ENCODE data around the gene CTRL.
"Not testable (repeated sequence)": the region's sequence is repeated elsewhere in the genome, so short reads cannot be mapped to it uniquely, and the experiment has no call there.

The CTRL gene

GRCh38 chr16:67931712-67932461 is at the start of gene CTRL:
Gene CTRL, minus strand, starts transcription at chr16:67931862. Its CDS starts 10 bp downstream, at chr16:67931852.
- in situ Hi-C loops (cut with MboI; ENCODE audit: low sequenced_read_pairs), result no loop called here

- in situ Hi-C loops (cut with MboI; ENCODE audit: low sequenced_read_pairs), result no loop called here
Measured at GRCh38 chr16:67979955-67980678, 48.5 kb upstream of the CTRL start, which contains the start of gene DPEP3. Gene DPEP3, minus strand, starts transcription at chr16:67980499. Its CDS starts 119 bp downstream, at chr16:67980380.

- in situ Hi-C loops (cut with MboI; ENCODE audit: low sequenced_read_pairs), result no loop called here
Measured at GRCh38 chr16:67977469-67978227, 46.0 kb upstream of the CTRL start.

- in situ Hi-C loops (cut with MboI; ENCODE audit: low sequenced_read_pairs), result no loop called here
Measured at GRCh38 chr16:67977005-67977404, 45.3 kb upstream of the CTRL start.

GRCh38 chr16:67976205-67976604 is 44.5 kb upstream of the CTRL start:
- in situ Hi-C loops (cut with MboI; ENCODE audit: low sequenced_read_pairs), result no loop called here

- in situ Hi-C loops (cut with MboI; ENCODE audit: low sequenced_read_pairs), result no loop called here
Measured at GRCh38 chr16:67975321-67976105, 43.9 kb upstream of the CTRL start.

- in situ Hi-C loops (cut with MboI; ENCODE audit: low sequenced_read_pairs), result not testable (repeated sequence)
Measured at GRCh38 chr16:67972285-67972684, 40.6 kb upstream of the CTRL start.

- in situ Hi-C loops (cut with MboI; ENCODE audit: low sequenced_read_pairs), result no loop called here
Measured at GRCh38 chr16:67971111-67971510, 39.4 kb upstream of the CTRL start.

GRCh38 chr16:67969254-67970039 is 37.8 kb upstream of the CTRL start:
- in situ Hi-C loops (cut with MboI; ENCODE audit: low sequenced_read_pairs), result no loop called here

GRCh38 chr16:67968400-67969253 is 37.0 kb upstream of the CTRL start, which contains the start of gene SLC12A4:
Gene SLC12A4, minus strand, starts transcription at chr16:67968637. Its CDS starts 84 bp downstream, at chr16:67968553.
- in situ Hi-C loops (cut with MboI; ENCODE audit: low sequenced_read_pairs), result no loop called here

- in situ Hi-C loops (cut with MboI; ENCODE audit: low sequenced_read_pairs), result no loop called here
Measured at GRCh38 chr16:67967958-67968399, 36.3 kb upstream of the CTRL start.

GRCh38 chr16:67967183-67967957 is 35.7 kb upstream of the CTRL start:
- in situ Hi-C loops (cut with MboI; ENCODE audit: low sequenced_read_pairs), result no loop called here

- in situ Hi-C loops (cut with MboI; ENCODE audit: low sequenced_read_pairs), result no loop called here
Measured at GRCh38 chr16:67966549-67967182, 35.0 kb upstream of the CTRL start.

- in situ Hi-C loops (cut with MboI; ENCODE audit: low sequenced_read_pairs), result no loop called here
Measured at GRCh38 chr16:67965668-67966548, 34.2 kb upstream of the CTRL start.

- in situ Hi-C loops (cut with MboI; ENCODE audit: low sequenced_read_pairs), result no loop called here
Measured at GRCh38 chr16:67964477-67965131, 32.9 kb upstream of the CTRL start.
